Measurements from ENCODE around the gene PIK3R4. TPM values are rescaled to one million over a fixed set of nuclear protein-coding genes. Genes with fewer than 3 reads are reported as not detected.

PIK3R4 gene
- total RNA-seq, 2 donors from 2014 or later: 18.2 to 21.7 TPM

DNA sequence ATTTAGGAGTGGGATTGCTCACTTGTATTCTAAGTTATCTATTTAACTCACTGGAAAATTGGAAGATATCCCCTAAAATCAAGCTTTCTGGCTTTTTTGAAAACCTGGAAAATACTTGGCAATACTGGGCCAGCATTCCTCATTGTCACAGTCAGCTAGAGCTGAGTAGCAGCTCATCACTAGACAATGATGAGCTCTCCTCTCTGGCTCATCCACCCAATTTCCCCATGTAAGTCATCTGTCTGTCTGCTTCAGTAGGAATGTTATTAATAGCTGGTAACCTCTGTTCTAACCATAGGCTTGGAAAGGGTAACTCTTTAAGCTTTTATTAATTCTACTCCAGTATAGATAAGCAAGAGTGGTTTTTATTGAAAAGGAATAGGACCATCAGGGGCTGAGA is 39.7 kb upstream of the PIK3R4 start:
- DNase-seq: no peak
- H3K27me3 ChIP-seq: no peaks in the 10 kb centered on the region
- no peak overlapping the region for H3K9ac ChIP-seq (ENCODE audit: low read depth in 2 of 2, low read length in 2 of 2)
- TF ChIP-seq, protein P1, sequence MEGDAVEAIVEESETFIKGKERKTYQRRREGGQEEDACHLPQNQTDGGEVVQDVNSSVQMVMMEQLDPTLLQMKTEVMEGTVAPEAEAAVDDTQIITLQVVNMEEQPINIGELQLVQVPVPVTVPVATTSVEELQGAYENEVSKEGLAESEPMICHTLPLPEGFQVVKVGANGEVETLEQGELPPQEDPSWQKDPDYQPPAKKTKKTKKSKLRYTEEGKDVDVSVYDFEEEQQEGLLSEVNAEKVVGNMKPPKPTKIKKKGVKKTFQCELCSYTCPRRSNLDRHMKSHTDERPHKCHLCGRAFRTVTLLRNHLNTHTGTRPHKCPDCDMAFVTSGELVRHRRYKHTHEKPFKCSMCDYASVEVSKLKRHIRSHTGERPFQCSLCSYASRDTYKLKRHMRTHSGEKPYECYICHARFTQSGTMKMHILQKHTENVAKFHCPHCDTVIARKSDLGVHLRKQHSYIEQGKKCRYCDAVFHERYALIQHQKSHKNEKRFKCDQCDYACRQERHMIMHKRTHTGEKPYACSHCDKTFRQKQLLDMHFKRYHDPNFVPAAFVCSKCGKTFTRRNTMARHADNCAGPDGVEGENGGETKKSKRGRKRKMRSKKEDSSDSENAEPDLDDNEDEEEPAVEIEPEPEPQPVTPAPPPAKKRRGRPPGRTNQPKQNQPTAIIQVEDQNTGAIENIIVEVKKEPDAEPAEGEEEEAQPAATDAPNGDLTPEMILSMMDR (IDR thresholded peaks at IDR 0.05): no peak
- H3K4me3 ChIP-seq: no peak overlapping the region
- H3K27ac ChIP-seq: no peak overlapping the region
- no peaks in the 10 kb centered on the region for H3K36me3 ChIP-seq
- no peaks in the 10 kb centered on the region for H3K9me3 ChIP-seq
- intact Hi-C loops (cut with DNase I): no loop called here
- H3K4me1 ChIP-seq: no peaks in the 10 kb centered on the region

DNA sequence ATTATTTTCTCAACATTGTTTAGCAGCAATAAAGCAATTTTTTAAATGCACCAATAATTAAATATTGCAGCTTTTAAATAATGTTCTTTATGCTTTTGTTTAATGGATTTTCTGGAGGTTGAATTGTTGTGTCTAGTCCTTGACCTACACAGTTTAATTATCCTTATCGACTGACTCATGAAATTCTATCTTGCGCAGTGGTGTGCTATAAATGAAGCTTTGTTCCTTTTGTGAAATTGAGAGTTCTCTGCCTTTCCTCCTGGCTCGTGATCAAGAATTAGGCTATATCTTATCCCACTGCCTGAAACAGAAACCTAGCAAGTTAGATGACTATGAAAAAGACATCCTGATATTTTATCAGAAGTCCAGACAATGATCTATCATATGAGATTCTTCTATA is 37.0 kb upstream of the PIK3R4 start:
- no peaks in the 10 kb centered on the region for H3K4me1 ChIP-seq
- no peaks in the 10 kb centered on the region for H3K27me3 ChIP-seq
- H3K27ac ChIP-seq: no peak overlapping the region
- intact Hi-C loops (cut with DNase I): no loop called here
- TF ChIP-seq, protein P1 (IDR thresholded peaks at IDR 0.05): no peak
- no peak overlapping the region for H3K9ac ChIP-seq (ENCODE audit: low read depth in 2 of 2, low read length in 2 of 2)
- no peak overlapping the region for H3K4me3 ChIP-seq
- no peak for DNase-seq
- no peaks in the 10 kb centered on the region for H3K9me3 ChIP-seq
- H3K36me3 ChIP-seq: no peaks in the 10 kb centered on the region

DNA sequence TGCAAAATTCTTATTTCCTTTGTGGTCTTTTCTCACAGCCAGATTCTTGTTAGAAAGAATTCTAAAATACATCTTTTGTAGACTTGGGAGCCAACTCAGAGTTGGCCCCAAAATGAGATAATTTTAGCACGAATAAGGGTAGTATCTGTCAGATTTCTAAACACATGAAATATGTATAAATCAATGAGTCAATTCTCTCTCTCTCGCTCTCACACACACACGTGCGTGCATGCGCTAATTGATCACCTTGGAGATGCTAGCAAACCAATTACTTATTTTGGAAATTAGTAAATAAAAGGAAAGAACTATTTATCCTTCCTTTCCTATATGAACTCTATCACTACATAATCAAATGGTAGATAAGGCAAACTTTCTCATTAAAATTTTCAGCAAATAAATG is 32.9 kb upstream of the PIK3R4 start:
- H3K4me1 ChIP-seq: no peaks in the 10 kb centered on the region
- H3K4me3 ChIP-seq: no peak overlapping the region
- no peaks in the 10 kb centered on the region for H3K9me3 ChIP-seq
- H3K27me3 ChIP-seq: no peaks in the 10 kb centered on the region
- no peak for DNase-seq
- TF ChIP-seq, protein P1 (IDR thresholded peaks at IDR 0.05): no peak
- H3K9ac ChIP-seq (ENCODE audit: low read depth in 2 of 2, low read length in 2 of 2): no peak overlapping the region
- intact Hi-C loops (cut with DNase I): no loop called here
- no peak overlapping the region for H3K27ac ChIP-seq
- no peaks in the 10 kb centered on the region for H3K36me3 ChIP-seq

DNA sequence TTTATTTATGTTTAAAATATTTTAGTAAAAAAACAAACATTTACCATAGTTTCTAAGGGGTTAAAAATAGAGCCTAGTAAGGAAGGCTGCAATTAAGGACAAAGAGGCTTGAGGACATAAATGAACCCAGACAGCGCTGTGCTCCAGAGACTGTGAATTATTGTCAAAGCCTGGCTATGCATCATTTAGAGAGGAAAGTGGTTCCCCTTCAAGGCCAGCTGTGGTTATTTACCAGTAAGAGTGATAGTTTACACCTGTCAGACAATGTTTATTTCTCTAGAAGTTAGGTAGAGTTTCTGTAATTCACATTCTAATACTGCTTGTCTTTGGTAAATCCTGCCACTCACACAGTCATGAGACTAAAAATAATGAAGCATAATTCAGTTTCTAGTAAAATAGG is 32.4 kb upstream of the PIK3R4 start:
- no peak overlapping the region for H3K4me3 ChIP-seq
- H3K27ac ChIP-seq: no peak overlapping the region
- intact Hi-C loops (cut with DNase I): no loop called here
- H3K36me3 ChIP-seq: no peaks in the 10 kb centered on the region
- no peak for DNase-seq
- TF ChIP-seq, protein P1 (IDR thresholded peaks at IDR 0.05): no peak
- H3K9me3 ChIP-seq: no peaks in the 10 kb centered on the region
- H3K27me3 ChIP-seq: no peaks in the 10 kb centered on the region
- H3K4me1 ChIP-seq: no peaks in the 10 kb centered on the region
- no peak overlapping the region for H3K9ac ChIP-seq (ENCODE audit: low read depth in 2 of 2, low read length in 2 of 2)

DNA sequence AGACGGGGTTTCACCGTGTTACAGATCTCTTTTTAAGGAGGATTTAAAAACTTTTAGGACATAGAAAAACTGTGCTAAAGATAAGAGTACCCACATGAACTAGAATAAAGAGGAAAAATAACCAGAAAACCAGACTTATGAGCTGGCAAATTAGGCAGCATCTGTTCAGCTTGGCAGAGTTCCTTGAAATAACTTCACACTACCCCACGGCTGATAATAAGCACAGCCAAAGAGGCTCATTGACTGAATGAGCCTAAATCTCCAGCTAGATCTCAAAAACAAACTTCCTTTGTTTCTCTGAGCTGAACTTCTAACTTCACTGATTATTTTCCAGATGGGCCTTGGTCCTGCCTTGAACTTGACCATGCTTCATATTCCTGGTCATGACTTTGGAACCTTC is 26.7 kb upstream of the PIK3R4 start:
- intact Hi-C loops (cut with DNase I): no loop called here

More for the DNA sequence above, 26.7 kb upstream of the PIK3R4 start:
- Histone ChIP-seq H3K9me3 (no peaks in the 10 kb centered on the region), H3K27me3 (no peaks in the 10 kb centered on the region), H3K27ac (no peak overlapping the region), H3K36me3 (no peaks in the 10 kb centered on the region), H3K9ac (ENCODE audit: low read depth in 2 of 2, low read length in 2 of 2) (no peak overlapping the region), H3K4me3 (no peak overlapping the region), H3K4me1 (no peaks in the 10 kb centered on the region)
- DNase-seq: no peak
- TF ChIP-seq, protein P1 (IDR thresholded peaks at IDR 0.05): no peak

All from colonic mucosa (tissue), 4 donors.